CD14-positive monocyte (primary cell): Measurements from ENCODE around the gene PROZ. TPM values are rescaled to one million over a fixed set of nuclear protein-coding genes. Genes with fewer than 3 reads are reported as not detected.

Experiments used
- DNase-seq, 3 donors: peaks; one replicate each; pipeline ENCODE4 v3.0.0-alpha.2; 2011 to 2022
- H2AFZ ChIP-seq: 2 replicates; pipeline ENCODE4 v1.6.0; 2012; ENCODE audit warnings: mild to moderate bottlenecking, low read depth, low read length, inconsistent platforms; ENCODE audit not compliant: insufficient read depth, poor library complexity, severe bottlenecking
- H3K27ac ChIP-seq, 2 donors: 1 replicate in 1 of 2; 2 replicates in 1 of 2; pipeline ENCODE4 v1.5.1; 2012 to 2013; ENCODE audit warnings: low read length in 2 of 2, control low read depth in 1 of 2, inconsistent platforms in 1 of 2, low read depth in 1 of 2, mild to moderate bottlenecking in 1 of 2
- H3K27me3 ChIP-seq, 2 donors: one replicate each; pipeline versions ENCODE4 v1.6.0 to v1.6.1; 2011 to 2013; ENCODE audit warnings: low read length in 2 of 2; ENCODE audit not compliant: control insufficient read depth in 2 of 2, insufficient read depth in 2 of 2
- H3K36me3 ChIP-seq, 2 donors: replicated peaks in 1 of 2; 1 replicate in 1 of 2; 2 replicates in 1 of 2; pipeline versions ENCODE4 v1.5.1 to v1.6.1; 2012 to 2013; ENCODE audit warnings: low read length in 2 of 2, control low read depth in 1 of 2, inconsistent platforms in 1 of 2, mild to moderate bottlenecking in 1 of 2; ENCODE audit not compliant: insufficient read depth in 2 of 2, control insufficient read depth in 1 of 2
- H3K4me1 ChIP-seq, 2 donors: 1 replicate in 1 of 2; 2 replicates in 1 of 2; pipeline versions ENCODE4 v1.5.1 to v1.6.1; 2012 to 2013; ENCODE audit warnings: low read length in 2 of 2, control low read depth in 1 of 2, inconsistent platforms in 1 of 2, mild to moderate bottlenecking in 1 of 2, moderate library complexity in 1 of 2; ENCODE audit not compliant: insufficient read depth in 2 of 2, control insufficient read depth in 1 of 2
- H3K4me2 ChIP-seq: replicated peaks from 2 replicates; pipeline ENCODE3; 2012; ENCODE audit warnings: low read length, moderate library complexity, mild to moderate bottlenecking; ENCODE audit not compliant: poor library complexity, severe bottlenecking; ENCODE audit errors: extremely low read depth
- H3K4me3 ChIP-seq, 3 experiments: fragments of 200-600 bp in 1 of 3; sonication (generic) in 1 of 3; replicated peaks in 1 of 3; 1 replicate in 2 of 3; 2 replicates in 1 of 3; pipeline ENCODE4 v1.5.1; 2011 to 2013; ENCODE audit warnings: low read length in 3 of 3, mild to moderate bottlenecking in 3 of 3, control low read depth in 2 of 3, low read depth in 2 of 3, inconsistent platforms in 1 of 3, moderate library complexity in 1 of 3
- H3K79me2 ChIP-seq: 2 replicates; pipeline ENCODE4 v1.6.0; 2012; ENCODE audit warnings: mild to moderate bottlenecking, control low read depth, inconsistent platforms, low read length, moderate library complexity; ENCODE audit not compliant: insufficient read depth
- H3K9ac ChIP-seq: 2 replicates; pipeline ENCODE4 v1.6.0; 2017; ENCODE audit warnings: low read length, mild to moderate bottlenecking; ENCODE audit not compliant: insufficient read depth, poor library complexity, severe bottlenecking
- H3K9me3 ChIP-seq, 2 donors: replicated peaks in 1 of 2; 1 replicate in 1 of 2; 2 replicates in 1 of 2; pipeline versions ENCODE4 v1.5.1 to v1.6.1; 2012 to 2013; ENCODE audit warnings: low read length in 2 of 2, control low read depth in 1 of 2; ENCODE audit not compliant: control insufficient read depth in 1 of 2, insufficient read depth in 1 of 2
- H4K20me1 ChIP-seq: 2 replicates; pipeline ENCODE4 v1.6.0; 2012; ENCODE audit warnings: mild to moderate bottlenecking, low read length, control low read depth, moderate library complexity; ENCODE audit not compliant: insufficient read depth
- H3K27ac Mint-ChIP-seq, 7 donors: one replicate each; pipeline ENCODE4 v1.8.0; 2020; ENCODE audit warnings: mild to moderate bottlenecking in 7 of 7, mixed read lengths in 7 of 7, moderate library complexity in 6 of 7, inconsistent platforms in 2 of 7
- H3K27me3 Mint-ChIP-seq, 3 donors: one replicate each; pipeline ENCODE4 v1.8.0; 2021 to 2022; ENCODE audit warnings: low read depth in 3 of 3, mild to moderate bottlenecking in 3 of 3, mixed read lengths in 3 of 3, moderate library complexity in 3 of 3, inconsistent platforms in 1 of 3
- H3K36me3 Mint-ChIP-seq, 2 donors: one replicate each; pipeline ENCODE4 v1.8.0; 2020; ENCODE audit warnings: mixed read lengths in 2 of 2, inconsistent platforms in 1 of 2, mild to moderate bottlenecking in 1 of 2
- H3K4me1 Mint-ChIP-seq: one replicate; pipeline ENCODE4 v1.8.0; 2020; ENCODE audit warnings: mild to moderate bottlenecking, mixed read lengths
- H3K4me3 Mint-ChIP-seq, 2 donors: one replicate each; pipeline ENCODE4 v1.8.0; 2020; ENCODE audit warnings: mild to moderate bottlenecking in 2 of 2, mixed read lengths in 2 of 2, moderate library complexity in 1 of 2
- H3K9me3 Mint-ChIP-seq, 7 donors: one replicate each; pipeline ENCODE4 v1.8.0; 2020 to 2022; ENCODE audit warnings: mixed read lengths in 7 of 7, mild to moderate bottlenecking in 6 of 7, moderate library complexity in 6 of 7, inconsistent platforms in 2 of 7
- WGBS: methylation state at CpG from one replicate; pipeline ENCODE4 v1.1.5; 2013; ENCODE audit warnings: missing lambda C conversion rate; ENCODE audit not compliant: insufficient coverage; 5-methylcytosine and 5-hydroxymethylcytosine counted together
- intact Hi-C, 2 donors: fragments of 100-400 bp; cut with micrococcal nuclease; formaldehyde crosslinking; loops; one replicate each; pipeline versions ENCODE4 v1.15.0 to v1.15.1; 2023
- polyA minus RNA-seq: library from RNA; depleted of rRNA, polyadenylated mRNA; stranded (reverse); fragments of >200 nt; gene quantifications from 2 replicates; pipeline ENCODE4 v1.2.3, GENCODE V29; 2012
- polyA plus RNA-seq, 3 donors: library from polyadenylated mRNA; depleted of rRNA in 1 of 3; unstranded in 2 of 3; stranded (reverse) in 1 of 3; fragments of 300-500 nt in 2 of 3; fragments of >200 nt in 1 of 3; fragmentation: Illumina TruSeq in 2 of 3; gene quantifications; 1 replicate in 2 of 3; 2 replicates in 1 of 3; pipeline ENCODE4 v1.2.3, GENCODE V29; 2012 to 2021
- total RNA-seq, 12 experiments: library from RNA in 1 of 12; stranded (reverse) in 1 of 12; fragments of 120-200 nt in 1 of 12; gene quantifications; one replicate each; pipeline ENCODE4 v1.2.4 and lab custom pipeline; 2013 to 2026; ENCODE audit warnings: mixed read lengths in 6 of 12, inconsistent platforms in 1 of 12
- TF ChIP-seq, protein P1 (sequence below): fragments of 200-600 bp; IDR thresholded peaks from one replicate; pipeline ENCODE4 v1.8.0; 2022; ENCODE audit warnings: antibody characterized with exemption, mild to moderate bottlenecking

PROZ gene, protein sequence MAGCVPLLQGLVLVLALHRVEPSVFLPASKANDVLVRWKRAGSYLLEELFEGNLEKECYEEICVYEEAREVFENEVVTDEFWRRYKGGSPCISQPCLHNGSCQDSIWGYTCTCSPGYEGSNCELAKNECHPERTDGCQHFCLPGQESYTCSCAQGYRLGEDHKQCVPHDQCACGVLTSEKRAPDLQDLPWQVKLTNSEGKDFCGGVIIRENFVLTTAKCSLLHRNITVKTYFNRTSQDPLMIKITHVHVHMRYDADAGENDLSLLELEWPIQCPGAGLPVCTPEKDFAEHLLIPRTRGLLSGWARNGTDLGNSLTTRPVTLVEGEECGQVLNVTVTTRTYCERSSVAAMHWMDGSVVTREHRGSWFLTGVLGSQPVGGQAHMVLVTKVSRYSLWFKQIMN
- 0.10 TPM for total RNA-seq (2013)
- polyA plus RNA-seq (not detected), polyA minus RNA-seq (0.42 and 1.2 TPM in 2 replicates), total RNA-seq (lab: John Stamatoyannopoulos, UW) (0 to 1.5 (median 0.25) reads per million in 11 experiments)

DNA sequence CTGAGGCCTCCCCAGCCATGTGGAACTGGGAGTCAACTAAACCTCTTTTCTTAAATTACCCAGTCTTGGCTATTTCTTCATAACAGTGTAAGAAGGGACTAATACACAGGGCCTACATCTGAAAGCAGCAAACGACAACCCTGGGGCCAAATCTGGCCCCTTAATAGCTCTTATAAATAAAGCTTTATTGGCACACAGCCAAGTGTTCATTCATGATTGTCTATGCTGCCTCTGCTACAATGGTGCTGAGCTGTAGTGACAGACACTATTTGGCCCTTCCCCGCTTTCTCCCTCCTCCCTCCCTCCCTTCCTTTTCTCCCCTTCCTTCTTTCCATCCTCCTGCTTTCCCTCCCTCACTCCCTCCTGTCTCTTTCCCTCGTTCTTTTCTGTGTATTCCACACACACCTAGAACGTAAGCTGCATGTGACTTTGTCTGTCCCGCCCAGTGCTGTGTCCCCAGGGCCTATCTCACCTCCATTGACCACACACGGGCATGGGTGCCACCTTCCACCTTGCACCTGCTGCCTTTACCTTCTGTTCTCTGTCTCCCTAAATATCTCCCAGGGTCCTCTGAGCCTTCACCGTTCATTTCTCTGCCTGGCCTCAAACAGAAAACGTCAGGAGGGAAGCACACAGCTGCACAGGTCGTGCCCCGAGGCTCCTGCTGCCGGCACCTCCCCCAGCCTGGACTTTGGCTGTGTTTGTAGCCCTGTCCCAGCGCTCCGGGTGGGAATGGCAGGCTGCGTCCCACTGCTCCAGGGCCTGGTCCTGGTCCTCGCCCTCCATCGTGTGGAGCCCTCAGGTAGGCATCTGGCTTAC, at the start of gene PROZ:
Gene PROZ, plus strand, starts transcription at position 720 of the 819 bp plus-strand sequence. Its CDS starts 13 bp downstream, at position 733.
- Mint-ChIP-seq H3K4me3 (peak within 1 kb of the TSS in 1 of 2 donors; percentile 22), H3K4me1 (peaks cover 14% of the 10 kb centered on the region), H3K9me3 (peaks cover 0 to 14% (median 7%) of the 10 kb centered on the region in 7 donors), H3K36me3 (no peaks in the 10 kb centered on the region), H3K27me3 (peaks cover 22 to 33% (median 30%) of the 10 kb centered on the region in 3 donors), H3K27ac (peak within 1 kb of the TSS in 1 of 7 donors; percentile 57)
- H2AFZ ChIP-seq, result no peak within 1 kb of the TSS
- H4K20me1 ChIP-seq, result no peaks in the 10 kb centered on the region
- no peak within 1 kb of the TSS for H3K4me3 ChIP-seq
- peaks cover 0 to 16% of the 10 kb centered on the region in 2 donors for H3K27me3 ChIP-seq
- TF ChIP-seq, protein P1, sequence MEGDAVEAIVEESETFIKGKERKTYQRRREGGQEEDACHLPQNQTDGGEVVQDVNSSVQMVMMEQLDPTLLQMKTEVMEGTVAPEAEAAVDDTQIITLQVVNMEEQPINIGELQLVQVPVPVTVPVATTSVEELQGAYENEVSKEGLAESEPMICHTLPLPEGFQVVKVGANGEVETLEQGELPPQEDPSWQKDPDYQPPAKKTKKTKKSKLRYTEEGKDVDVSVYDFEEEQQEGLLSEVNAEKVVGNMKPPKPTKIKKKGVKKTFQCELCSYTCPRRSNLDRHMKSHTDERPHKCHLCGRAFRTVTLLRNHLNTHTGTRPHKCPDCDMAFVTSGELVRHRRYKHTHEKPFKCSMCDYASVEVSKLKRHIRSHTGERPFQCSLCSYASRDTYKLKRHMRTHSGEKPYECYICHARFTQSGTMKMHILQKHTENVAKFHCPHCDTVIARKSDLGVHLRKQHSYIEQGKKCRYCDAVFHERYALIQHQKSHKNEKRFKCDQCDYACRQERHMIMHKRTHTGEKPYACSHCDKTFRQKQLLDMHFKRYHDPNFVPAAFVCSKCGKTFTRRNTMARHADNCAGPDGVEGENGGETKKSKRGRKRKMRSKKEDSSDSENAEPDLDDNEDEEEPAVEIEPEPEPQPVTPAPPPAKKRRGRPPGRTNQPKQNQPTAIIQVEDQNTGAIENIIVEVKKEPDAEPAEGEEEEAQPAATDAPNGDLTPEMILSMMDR, result no peak
- WGBS, result 84% methylated on average over 15 of the region's 16 CpGs
- DNase-seq, result peak in 1 of 3 donors; percentile 1
- no peak within 1 kb of the TSS for H3K27ac ChIP-seq
- no peaks in the 10 kb centered on the region for H3K79me2 ChIP-seq
- H3K9me3 ChIP-seq, result peaks cover 0 to 6% of the 10 kb centered on the region in 2 donors
- H3K4me2 ChIP-seq, result no peak within 1 kb of the TSS
- no peak within 1 kb of the TSS for H3K9ac ChIP-seq
- intact Hi-C loops, result no loop called here
- H3K4me1 ChIP-seq, result peaks cover 11 to 14% of the 10 kb centered on the region in 2 donors
- no peaks in the 10 kb centered on the region for H3K36me3 ChIP-seq
